ENCODE measurements around the gene IFT122. TPM values are rescaled to one million over a fixed set of nuclear protein-coding genes. Genes with fewer than 3 reads are reported as not detected.
A peak's percentile ranks its signal among the peaks of the same experiment; 100 is the strongest.

Gene IFT122, protein sequence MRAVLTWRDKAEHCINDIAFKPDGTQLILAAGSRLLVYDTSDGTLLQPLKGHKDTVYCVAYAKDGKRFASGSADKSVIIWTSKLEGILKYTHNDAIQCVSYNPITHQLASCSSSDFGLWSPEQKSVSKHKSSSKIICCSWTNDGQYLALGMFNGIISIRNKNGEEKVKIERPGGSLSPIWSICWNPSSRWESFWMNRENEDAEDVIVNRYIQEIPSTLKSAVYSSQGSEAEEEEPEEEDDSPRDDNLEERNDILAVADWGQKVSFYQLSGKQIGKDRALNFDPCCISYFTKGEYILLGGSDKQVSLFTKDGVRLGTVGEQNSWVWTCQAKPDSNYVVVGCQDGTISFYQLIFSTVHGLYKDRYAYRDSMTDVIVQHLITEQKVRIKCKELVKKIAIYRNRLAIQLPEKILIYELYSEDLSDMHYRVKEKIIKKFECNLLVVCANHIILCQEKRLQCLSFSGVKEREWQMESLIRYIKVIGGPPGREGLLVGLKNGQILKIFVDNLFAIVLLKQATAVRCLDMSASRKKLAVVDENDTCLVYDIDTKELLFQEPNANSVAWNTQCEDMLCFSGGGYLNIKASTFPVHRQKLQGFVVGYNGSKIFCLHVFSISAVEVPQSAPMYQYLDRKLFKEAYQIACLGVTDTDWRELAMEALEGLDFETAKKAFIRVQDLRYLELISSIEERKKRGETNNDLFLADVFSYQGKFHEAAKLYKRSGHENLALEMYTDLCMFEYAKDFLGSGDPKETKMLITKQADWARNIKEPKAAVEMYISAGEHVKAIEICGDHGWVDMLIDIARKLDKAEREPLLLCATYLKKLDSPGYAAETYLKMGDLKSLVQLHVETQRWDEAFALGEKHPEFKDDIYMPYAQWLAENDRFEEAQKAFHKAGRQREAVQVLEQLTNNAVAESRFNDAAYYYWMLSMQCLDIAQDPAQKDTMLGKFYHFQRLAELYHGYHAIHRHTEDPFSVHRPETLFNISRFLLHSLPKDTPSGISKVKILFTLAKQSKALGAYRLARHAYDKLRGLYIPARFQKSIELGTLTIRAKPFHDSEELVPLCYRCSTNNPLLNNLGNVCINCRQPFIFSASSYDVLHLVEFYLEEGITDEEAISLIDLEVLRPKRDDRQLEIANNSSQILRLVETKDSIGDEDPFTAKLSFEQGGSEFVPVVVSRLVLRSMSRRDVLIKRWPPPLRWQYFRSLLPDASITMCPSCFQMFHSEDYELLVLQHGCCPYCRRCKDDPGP
- 31.6 TPM for total RNA-seq

DNA sequence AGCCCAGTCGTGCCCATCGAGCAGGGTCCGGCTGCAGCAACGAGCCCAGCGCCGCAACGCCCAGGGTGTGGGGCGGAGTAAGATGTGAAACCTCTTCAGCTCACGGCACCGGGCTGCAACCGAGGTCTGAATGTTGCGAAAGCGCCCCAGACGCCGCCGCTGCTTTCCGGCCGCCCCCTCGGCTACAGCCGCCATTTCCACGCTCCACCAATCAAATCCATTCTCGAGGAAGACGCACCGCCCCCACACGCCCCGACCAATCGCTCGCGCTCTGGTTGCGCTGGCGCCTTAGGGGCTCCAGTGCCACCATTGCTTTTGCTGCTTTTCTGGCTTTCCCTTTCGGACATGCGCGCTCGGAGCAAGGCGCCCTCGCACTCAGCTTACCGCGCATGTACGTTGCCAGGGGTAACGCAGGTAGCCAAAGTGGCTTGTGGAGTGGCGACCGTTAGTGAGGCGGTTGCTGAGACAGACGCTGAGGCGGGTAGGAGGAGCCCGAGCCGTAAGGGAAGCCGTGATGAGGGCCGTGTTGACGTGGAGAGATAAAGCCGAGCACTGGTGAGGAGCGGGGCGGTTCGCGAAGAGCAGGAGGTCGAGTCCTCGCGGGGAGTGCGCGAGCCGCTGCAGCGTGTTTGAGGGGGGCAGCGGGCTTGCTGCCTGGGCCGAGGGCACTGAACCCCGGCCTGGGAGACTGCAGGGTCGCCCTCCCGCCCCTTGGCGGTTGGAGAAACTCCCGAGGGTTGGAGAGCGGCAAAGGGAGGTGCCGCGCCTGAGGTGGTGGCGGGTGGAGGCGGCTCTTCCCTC, at the start of gene IFT122, which contains the start of gene MBD4:
Gene IFT122 (plus strand): TSS at position 408 of the 801 bp plus-strand sequence. CDS start 107 bp downstream, at position 515.
Gene MBD4 (minus strand): TSS at position 132 of the 801 bp plus-strand sequence. CDS start 115 bp downstream, at position 17.

GRCh38 chr3:129428376-129429079, 11.5 kb upstream of the IFT122 start, which contains the start of gene EFCAB12:
Gene EFCAB12 (minus strand): TSS chr3:129428636. CDS start chr3:129428488, 148 bp downstream.

DNA sequence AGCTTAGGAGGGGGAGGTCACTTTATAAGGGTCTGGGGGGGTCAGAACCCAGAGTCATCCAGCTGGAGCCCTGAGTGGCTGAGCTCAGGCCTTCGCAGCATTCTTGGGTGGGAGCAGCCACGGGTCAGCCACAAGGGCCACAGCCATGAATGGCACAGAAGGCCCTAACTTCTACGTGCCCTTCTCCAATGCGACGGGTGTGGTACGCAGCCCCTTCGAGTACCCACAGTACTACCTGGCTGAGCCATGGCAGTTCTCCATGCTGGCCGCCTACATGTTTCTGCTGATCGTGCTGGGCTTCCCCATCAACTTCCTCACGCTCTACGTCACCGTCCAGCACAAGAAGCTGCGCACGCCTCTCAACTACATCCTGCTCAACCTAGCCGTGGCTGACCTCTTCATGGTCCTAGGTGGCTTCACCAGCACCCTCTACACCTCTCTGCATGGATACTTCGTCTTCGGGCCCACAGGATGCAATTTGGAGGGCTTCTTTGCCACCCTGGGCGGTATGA, 88.6 kb downstream of the IFT122 start, which contains the start of gene RHO:
Gene RHO (plus strand): TSS at position 51 of the 512 bp plus-strand sequence. CDS start 95 bp downstream, at position 146.

GRCh38 chr3:129543156-129543790, 103.2 kb downstream of the IFT122 start, which contains the start of gene H1-8:
Gene H1-8 (plus strand): TSS chr3:129543175. CDS start chr3:129543219, 44 bp downstream.

Small RNAs within 50 kb of the gene (small RNA-seq; reads per million reads assigned to genes)
- 8.1 reads per million, percentile 89 among the genes with 10 or more reads in this experiment for gene SNORA7B (ENCODE audit: low replicate concordance)

Other genes starting within 250 kb of the IFT122 start
- gene COPG1, start 190.6 kb upstream of the IFT122 start, total RNA-seq = 135 TPM
- gene HMCES, start 161.4 kb upstream of the IFT122 start, total RNA-seq = 16.6 TPM
- gene EFCAB12, start 11.6 kb upstream of the IFT122 start, total RNA-seq = 0.94 TPM
- 23.2 TPM for gene MBD4, start 276 bp upstream of the IFT122 start, total RNA-seq
- not detected for gene RHO, start 88.4 kb downstream of the IFT122 start, total RNA-seq
- gene H1-8, start 103.0 kb downstream of the IFT122 start, total RNA-seq = not detected
- gene PLXND1, start 166.5 kb downstream of the IFT122 start, total RNA-seq = 24.1 TPM

Measured in parietal lobe (tissue), 2 donors.